AG04449 (cell line): ENCODE data around the gene ICOS.

ENCODE experiments used
- CTCF ChIA-PET: fragments of 350-600 bp; formaldehyde crosslinking; extraction: SDS; loops from one replicate; lab custom pipeline; 2021; ENCODE audit warnings: antibody characterized with exemption; lab: Yijun Ruan, JAX
- POLR2A ChIA-PET: fragments of 400-600, 350-600 bp; formaldehyde crosslinking; extraction: SDS; loops from one replicate; lab custom pipeline; 2020; ENCODE audit warnings: antibody characterized with exemption, inconsistent platforms; lab: Yijun Ruan, JAX
- DNase-seq: peaks from one replicate; pipeline ENCODE4 v3.0.0-alpha.2; 2010; ENCODE audit warnings: low read depth, low spot score
- H3K4me3 ChIP-seq: 2 replicates; pipeline ENCODE4 v1.5.1; 2011; ENCODE audit warnings: low read depth, mild to moderate bottlenecking, control low read depth, low read length
- CTCF ChIP-seq: IDR thresholded peaks from one replicate; pipeline ENCODE4 v1.5.1; 2011; ENCODE audit warnings: mild to moderate bottlenecking, moderate library complexity, low read length, control low read depth, inconsistent platforms; ENCODE audit not compliant: insufficient read depth; ENCODE audit errors: missing control alignments

The ICOS gene

GRCh38 chr2:203909974-203910373 lies 26.6 kb upstream of the ICOS start:
- TF ChIP-seq CTCF = no peak
- CTCF ChIA-PET = interaction anchor here (0.7 to 2.3 kb wide), 20 partner anchors 8 to 1321 kb away, joined by 3 to 20 read pairs (median 4); no protein-coding TSS in a partner anchor
- POLR2A ChIA-PET = no interaction called here
- no peak for DNase-seq
- no peak overlapping the region for H3K4me3 ChIP-seq

GRCh38 chr2:203913947-203914346 lies 22.6 kb upstream of the ICOS start:
- TF ChIP-seq CTCF = no peak
- ChIA-PET CTCF (no interaction called here), POLR2A (no interaction called here)
- no peak for DNase-seq
- no peak overlapping the region for H3K4me3 ChIP-seq

GRCh38 chr2:203914546-203915182 lies 21.9 kb upstream of the ICOS start:
- TF ChIP-seq CTCF = no peak
- H3K4me3 ChIP-seq = no peak overlapping the region
- ChIA-PET CTCF (interaction anchor here (1.0 to 1.4 kb wide), 2 partner anchors 14 to 1326 kb away, joined by 4 to 5 read pairs; no protein-coding TSS in a partner anchor), POLR2A (no interaction called here)
- DNase-seq = no peak

GRCh38 chr2:203915256-203915655 lies 21.3 kb upstream of the ICOS start:
- DNase-seq = no peak
- no peak overlapping the region for H3K4me3 ChIP-seq
- ChIA-PET POLR2A (no interaction called here), CTCF (interaction anchor here (1.0 to 1.4 kb wide), 2 partner anchors 13 to 1326 kb away, joined by 4 to 5 read pairs; no protein-coding TSS in a partner anchor)
- TF ChIP-seq CTCF = no peak

- no peak overlapping the region for H3K4me3 ChIP-seq
- no peak for DNase-seq
- ChIA-PET CTCF (no interaction called here), POLR2A (no interaction called here)
- no peak for TF ChIP-seq CTCF
Observed at GRCh38 chr2:203916756-203917155, 19.8 kb upstream of the ICOS start.

GRCh38 chr2:203918264-203918663 lies 18.3 kb upstream of the ICOS start:
- no peak for TF ChIP-seq CTCF
- DNase-seq = no peak
- POLR2A ChIA-PET = no interaction called here
- CTCF ChIA-PET = interaction anchor here (1.0 kb wide), 1 partner anchor 13 kb away, joined by 4 read pairs; no protein-coding TSS in a partner anchor
- no peak overlapping the region for H3K4me3 ChIP-seq
